Activated naive CD4-positive, alpha-beta T cell treated with anti-CD3 and anti-CD28 coated beads, Interleukin-2, amount 50 U/mL, for 24 hours (primary cell): Measurements from ENCODE around the gene LGALS7B.
"Not testable (repeated sequence)": the region's sequence is repeated elsewhere in the genome, so short reads cannot be mapped to it uniquely, and the experiment has no call there.

Experiments
- H3K27ac Mint-ChIP-seq: one replicate; pipeline ENCODE4 v1.8.0; 2021; ENCODE audit warnings: mild to moderate bottlenecking, mixed read lengths
- H3K27me3 Mint-ChIP-seq: one replicate; pipeline ENCODE4 v1.8.0; 2021; ENCODE audit warnings: mixed read lengths
- H3K36me3 Mint-ChIP-seq: one replicate; pipeline ENCODE4 v1.8.0; 2021; ENCODE audit warnings: mixed read lengths
- H3K4me1 Mint-ChIP-seq: one replicate; pipeline ENCODE4 v1.8.0; 2021; ENCODE audit warnings: mixed read lengths
- H3K4me3 Mint-ChIP-seq: one replicate; pipeline ENCODE4 v1.8.0; 2021; ENCODE audit warnings: mild to moderate bottlenecking, mixed read lengths
- H3K9me3 Mint-ChIP-seq: one replicate; pipeline ENCODE4 v1.8.0; 2021; ENCODE audit warnings: mixed read lengths

The LGALS7B gene

GRCh38 chr19:38785187-38785699 is 3.8 kb upstream of the LGALS7B start:
- no peaks in the 10 kb centered on the region for H3K27me3 Mint-ChIP-seq
- H3K4me3 Mint-ChIP-seq: no peak overlapping the region
- no peaks in the 10 kb centered on the region for H3K36me3 Mint-ChIP-seq
- no peaks in the 10 kb centered on the region for H3K4me1 Mint-ChIP-seq
- H3K27ac Mint-ChIP-seq: no peak overlapping the region
- no peaks in the 10 kb centered on the region for H3K9me3 Mint-ChIP-seq

GRCh38 chr19:38786061-38786460 is 2.9 kb upstream of the LGALS7B start:
- H3K4me1 Mint-ChIP-seq, H3K27ac Mint-ChIP-seq: not testable (repeated sequence)

GRCh38 chr19:38786572-38787265 is 2.3 kb upstream of the LGALS7B start:
- Mint-ChIP-seq H3K27me3 (no peaks in the 10 kb centered on the region), H3K4me3 (no peak overlapping the region), H3K36me3 (no peaks in the 10 kb centered on the region), H3K9me3 (no peaks in the 10 kb centered on the region), H3K27ac (no peak overlapping the region), H3K4me1 (no peaks in the 10 kb centered on the region)

More at GRCh38 chr19:38786061-38786460, 2.9 kb upstream of the LGALS7B start:
- not testable (repeated sequence) for H3K27me3 Mint-ChIP-seq, H3K9me3 Mint-ChIP-seq, H3K36me3 Mint-ChIP-seq, H3K4me3 Mint-ChIP-seq

GRCh38 chr19:38790507-38791403 is 1.8 kb downstream of the LGALS7B start:
- not testable (repeated sequence) for H3K4me3 Mint-ChIP-seq, H3K36me3 Mint-ChIP-seq, H3K27ac Mint-ChIP-seq

GRCh38 chr19:38791451-38792064 is 2.6 kb downstream of the LGALS7B start:
- not testable (repeated sequence) for H3K27ac Mint-ChIP-seq, H3K27me3 Mint-ChIP-seq, H3K9me3 Mint-ChIP-seq, H3K4me3 Mint-ChIP-seq, H3K36me3 Mint-ChIP-seq, H3K4me1 Mint-ChIP-seq

More at GRCh38 chr19:38790507-38791403, 1.8 kb downstream of the LGALS7B start:
- not testable (repeated sequence) for H3K27me3 Mint-ChIP-seq, H3K4me1 Mint-ChIP-seq, H3K9me3 Mint-ChIP-seq

GRCh38 chr19:38792250-38793111 is 3.5 kb downstream of the LGALS7B start:
- H3K36me3 Mint-ChIP-seq: no peaks in the 10 kb centered on the region
- no peaks in the 10 kb centered on the region for H3K9me3 Mint-ChIP-seq
- H3K27ac Mint-ChIP-seq: no peak overlapping the region
- peaks cover 4% of the 10 kb centered on the region for H3K4me1 Mint-ChIP-seq
- peak overlapping the region; percentile 73 for H3K4me3 Mint-ChIP-seq
- no peaks in the 10 kb centered on the region for H3K27me3 Mint-ChIP-seq

GRCh38 chr19:38793177-38793576 is 4.2 kb downstream of the LGALS7B start:
- Mint-ChIP-seq H3K4me1 (peaks cover 4% of the 10 kb centered on the region), H3K4me3 (peak overlapping the region; percentile 73), H3K9me3 (no peaks in the 10 kb centered on the region), H3K36me3 (no peaks in the 10 kb centered on the region), H3K27me3 (no peaks in the 10 kb centered on the region), H3K27ac (no peak overlapping the region)

- Mint-ChIP-seq H3K36me3 (no peaks in the 10 kb centered on the region), H3K4me1 (peaks cover 4% of the 10 kb centered on the region), H3K27ac (no peak overlapping the region), H3K27me3 (no peaks in the 10 kb centered on the region), H3K4me3 (no peak overlapping the region), H3K9me3 (no peaks in the 10 kb centered on the region)
These were observed 4.7 kb downstream of the LGALS7B start for GRCh38 chr19:38793671-38794070.

- H3K4me1 Mint-ChIP-seq: peaks cover 4% of the 10 kb centered on the region
- no peaks in the 10 kb centered on the region for H3K36me3 Mint-ChIP-seq
- no peak overlapping the region for H3K4me3 Mint-ChIP-seq
- no peaks in the 10 kb centered on the region for H3K9me3 Mint-ChIP-seq
- H3K27ac Mint-ChIP-seq: no peak overlapping the region
- no peaks in the 10 kb centered on the region for H3K27me3 Mint-ChIP-seq
These were observed 6.5 kb downstream of the LGALS7B start for GRCh38 chr19:38795549-38795948.

GRCh38 chr19:38796154-38796553 is 7.2 kb downstream of the LGALS7B start:
- H3K27ac Mint-ChIP-seq: no peak overlapping the region
- no peaks in the 10 kb centered on the region for H3K36me3 Mint-ChIP-seq
- no peaks in the 10 kb centered on the region for H3K27me3 Mint-ChIP-seq
- no peaks in the 10 kb centered on the region for H3K9me3 Mint-ChIP-seq
- no peak overlapping the region for H3K4me3 Mint-ChIP-seq
- H3K4me1 Mint-ChIP-seq: peaks cover 4% of the 10 kb centered on the region

- H3K27me3 Mint-ChIP-seq, H3K4me3 Mint-ChIP-seq, H3K4me1 Mint-ChIP-seq, H3K36me3 Mint-ChIP-seq, H3K9me3 Mint-ChIP-seq, H3K27ac Mint-ChIP-seq: not testable (repeated sequence)
These were observed 8.8 kb downstream of the LGALS7B start for GRCh38 chr19:38797781-38798180.

GRCh38 chr19:38799104-38799503 is 10.1 kb downstream of the LGALS7B start:
- no peaks in the 10 kb centered on the region for H3K9me3 Mint-ChIP-seq
- no peak overlapping the region for H3K4me3 Mint-ChIP-seq
- H3K27me3 Mint-ChIP-seq: no peaks in the 10 kb centered on the region
- H3K4me1 Mint-ChIP-seq: no peaks in the 10 kb centered on the region
- H3K36me3 Mint-ChIP-seq: no peaks in the 10 kb centered on the region
- H3K27ac Mint-ChIP-seq: no peak overlapping the region

GRCh38 chr19:38800577-38801347 is 11.8 kb downstream of the LGALS7B start:
- no peak overlapping the region for H3K27ac Mint-ChIP-seq
- H3K36me3 Mint-ChIP-seq: peaks cover 1% of the 10 kb centered on the region
- peaks cover 5% of the 10 kb centered on the region for H3K4me1 Mint-ChIP-seq
- H3K4me3 Mint-ChIP-seq: no peak overlapping the region
- H3K9me3 Mint-ChIP-seq: no peaks in the 10 kb centered on the region
- no peaks in the 10 kb centered on the region for H3K27me3 Mint-ChIP-seq

GRCh38 chr19:38801359-38802095 is 12.5 kb downstream of the LGALS7B start:
- Mint-ChIP-seq H3K4me3 (no peak overlapping the region), H3K9me3 (no peaks in the 10 kb centered on the region), H3K27ac (no peak overlapping the region), H3K4me1 (peaks cover 5% of the 10 kb centered on the region), H3K36me3 (peaks cover 1% of the 10 kb centered on the region), H3K27me3 (no peaks in the 10 kb centered on the region)
